Measurements from ENCODE around the gene SHOC1.
"Not testable (repeated sequence)": the region's sequence is repeated elsewhere in the genome, so short reads cannot be mapped to it uniquely, and the experiment has no call there.

The SHOC1 gene

GRCh38 chr9:111804636-111805035, 9.9 kb upstream of the SHOC1 start:
- DNase-seq: no peak

GRCh38 chr9:111803924-111804323, 9.2 kb upstream of the SHOC1 start:
- DNase-seq: no peak

- DNase-seq: no peak
Observed at GRCh38 chr9:111799915-111800526, 5.3 kb upstream of the SHOC1 start.

DNA sequence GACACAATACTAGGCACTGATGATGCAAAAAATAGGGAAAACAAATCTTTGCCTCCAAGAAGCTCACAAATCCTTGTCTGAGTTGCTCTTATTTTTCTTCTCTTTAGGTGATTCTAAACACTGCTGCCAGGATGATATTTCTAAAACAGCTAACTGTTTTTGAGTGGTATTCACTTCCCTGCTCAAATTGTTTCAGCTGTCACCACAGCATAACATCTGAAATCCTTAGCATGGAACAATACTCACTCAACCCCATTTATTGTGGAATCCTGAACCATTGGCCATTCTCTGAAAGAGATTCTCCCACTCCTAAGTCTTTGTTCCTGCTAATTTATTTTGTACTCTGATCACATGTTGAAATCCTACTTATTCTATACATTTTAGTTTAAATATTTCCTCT, 4.8 kb upstream of the SHOC1 start:
- no peak for DNase-seq

- no peak for DNase-seq
Observed at GRCh38 chr9:111798786-111799185, 4.0 kb upstream of the SHOC1 start.

- no peak for DNase-seq
Observed at GRCh38 chr9:111795557-111795839, 761 bp upstream of the SHOC1 start.

DNA sequence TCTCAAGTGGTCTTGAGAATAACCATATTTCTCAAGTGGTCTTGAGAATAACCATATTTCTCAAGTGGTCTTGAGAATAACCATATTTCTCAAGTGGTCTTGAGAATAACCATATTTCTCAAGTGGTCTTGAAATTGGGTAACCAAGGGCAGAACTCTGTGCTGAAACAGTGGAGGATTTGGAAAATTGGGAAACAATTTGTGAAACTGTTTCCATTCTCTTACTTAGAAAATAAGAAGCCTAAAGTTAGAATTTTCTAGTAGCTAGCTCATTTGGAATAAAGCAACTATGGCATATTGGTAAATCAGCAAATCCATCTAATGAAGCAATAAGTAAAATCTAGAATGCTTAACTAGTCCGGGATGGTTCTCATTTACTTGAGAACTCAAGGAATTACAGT, 2.9 kb downstream of the SHOC1 start:
- not testable (repeated sequence) for DNase-seq

GRCh38 chr9:111789881-111790280, 4.9 kb downstream of the SHOC1 start:
- no peak for DNase-seq

- no peak for DNase-seq
Observed at GRCh38 chr9:111783857-111784256, 10.9 kb downstream of the SHOC1 start.

- no peak for DNase-seq
Observed at GRCh38 chr9:111783424-111783823, 11.3 kb downstream of the SHOC1 start.

DNA sequence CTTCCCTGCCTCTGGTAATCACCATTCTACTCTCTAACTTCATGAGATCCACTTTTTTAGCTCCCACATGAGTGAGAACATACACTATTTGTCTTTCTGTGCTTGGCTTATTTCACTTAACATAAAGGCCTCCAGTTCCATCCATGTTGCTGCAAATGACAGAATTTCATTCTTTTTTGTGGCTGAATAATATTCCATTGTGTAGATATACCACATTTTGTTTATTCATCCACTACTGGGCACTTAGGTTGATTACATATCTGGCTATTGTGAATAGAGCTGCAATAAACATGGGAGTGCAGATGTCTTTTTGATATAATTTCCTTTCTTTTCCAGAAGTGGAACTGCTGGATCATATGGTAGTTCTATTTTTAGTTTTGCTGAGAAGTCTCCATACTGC, 28.7 kb downstream of the SHOC1 start:
- DNase-seq: no peak

DNA sequence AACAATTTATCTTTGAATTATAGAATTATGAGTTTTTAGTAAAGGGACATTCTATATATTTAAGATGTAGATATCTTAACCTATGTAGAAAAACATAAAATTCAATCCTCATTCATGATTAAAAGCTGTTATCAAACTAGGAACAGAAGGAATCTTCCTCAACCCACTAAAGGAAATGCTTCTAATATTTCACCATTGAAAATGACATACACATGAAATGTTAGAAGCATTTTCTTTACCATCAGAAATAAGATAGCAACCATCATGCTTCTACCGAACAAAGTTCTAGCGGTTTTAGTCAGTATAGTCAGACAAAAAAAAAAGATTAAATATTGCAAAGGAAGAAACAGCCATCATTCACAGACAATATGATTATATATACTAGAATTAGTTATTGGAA, 32.2 kb downstream of the SHOC1 start:
- no peak for DNase-seq

DNA sequence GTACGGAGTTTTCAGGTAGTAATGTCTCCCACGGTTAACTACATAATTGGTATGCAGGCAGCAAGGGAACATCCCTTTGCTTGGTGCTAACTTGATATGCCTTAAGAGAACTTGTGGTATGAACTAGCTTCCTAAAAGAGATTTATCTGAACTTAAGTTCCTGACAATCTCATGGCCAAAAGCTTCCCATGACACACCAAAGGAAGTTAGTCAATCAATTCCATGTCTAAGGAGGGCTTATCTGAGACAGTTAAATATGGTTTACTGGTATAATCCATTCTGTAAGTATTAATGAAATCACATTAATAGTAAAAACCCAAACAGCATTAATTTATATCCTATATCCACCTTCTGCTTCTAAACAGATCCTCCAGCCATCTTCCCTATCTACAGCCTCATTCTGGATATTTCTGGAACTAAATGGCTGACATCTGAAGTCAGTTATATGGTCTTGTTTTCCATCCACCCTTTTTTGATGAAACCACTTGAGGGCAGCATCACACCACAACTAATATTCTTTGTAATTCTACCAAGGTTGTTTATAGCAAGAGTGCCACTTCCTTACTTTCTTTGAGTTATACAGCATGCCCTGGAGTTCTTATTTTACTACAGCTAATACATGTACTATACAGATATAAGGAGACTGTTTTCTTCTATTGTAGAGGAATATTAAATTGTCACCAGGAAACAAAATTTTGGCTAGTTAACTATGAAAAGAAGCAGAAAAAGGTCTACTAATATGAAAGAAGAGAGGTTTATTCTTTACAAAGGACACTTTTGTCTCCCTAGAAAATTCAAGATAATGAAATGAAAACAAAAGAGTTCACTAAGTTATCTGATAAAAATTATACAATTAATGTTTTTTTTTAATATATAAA, 34.7 kb downstream of the SHOC1 start:
- DNase-seq: no peak

DNA sequence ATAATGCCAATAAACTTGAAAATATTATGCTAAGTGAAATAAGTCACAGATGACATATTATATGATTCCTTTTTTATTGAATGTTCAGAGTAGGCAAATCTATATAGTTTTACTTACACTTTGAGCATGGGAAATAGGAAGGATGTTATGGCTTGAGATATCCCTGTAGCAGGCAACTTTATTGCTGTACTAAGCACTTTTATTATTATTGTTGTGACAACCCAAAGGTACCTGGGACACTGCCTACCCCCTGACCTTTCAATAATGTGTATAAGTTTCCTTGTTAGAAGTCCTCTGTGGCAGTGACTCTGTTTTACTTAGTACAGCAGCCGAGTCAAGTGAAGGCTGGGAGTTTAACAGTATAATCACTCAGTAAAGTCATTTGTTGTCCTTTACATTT, 39.9 kb downstream of the SHOC1 start:
- no peak for DNase-seq

GRCh38 chr9:111752455-111752854, 42.3 kb downstream of the SHOC1 start:
- DNase-seq: no peak
